ENCODE measurements around the gene SH2B3. TPM values are rescaled to one million over a fixed set of nuclear protein-coding genes. Genes with fewer than 3 reads are reported as not detected.

SH2B3 gene
- total and polyA plus RNA-seq, 2 donors (not counting 3 experiments of a cell fraction or from before 2014, with no cell fraction given), result 63.1 to 97.9 TPM

DNA sequence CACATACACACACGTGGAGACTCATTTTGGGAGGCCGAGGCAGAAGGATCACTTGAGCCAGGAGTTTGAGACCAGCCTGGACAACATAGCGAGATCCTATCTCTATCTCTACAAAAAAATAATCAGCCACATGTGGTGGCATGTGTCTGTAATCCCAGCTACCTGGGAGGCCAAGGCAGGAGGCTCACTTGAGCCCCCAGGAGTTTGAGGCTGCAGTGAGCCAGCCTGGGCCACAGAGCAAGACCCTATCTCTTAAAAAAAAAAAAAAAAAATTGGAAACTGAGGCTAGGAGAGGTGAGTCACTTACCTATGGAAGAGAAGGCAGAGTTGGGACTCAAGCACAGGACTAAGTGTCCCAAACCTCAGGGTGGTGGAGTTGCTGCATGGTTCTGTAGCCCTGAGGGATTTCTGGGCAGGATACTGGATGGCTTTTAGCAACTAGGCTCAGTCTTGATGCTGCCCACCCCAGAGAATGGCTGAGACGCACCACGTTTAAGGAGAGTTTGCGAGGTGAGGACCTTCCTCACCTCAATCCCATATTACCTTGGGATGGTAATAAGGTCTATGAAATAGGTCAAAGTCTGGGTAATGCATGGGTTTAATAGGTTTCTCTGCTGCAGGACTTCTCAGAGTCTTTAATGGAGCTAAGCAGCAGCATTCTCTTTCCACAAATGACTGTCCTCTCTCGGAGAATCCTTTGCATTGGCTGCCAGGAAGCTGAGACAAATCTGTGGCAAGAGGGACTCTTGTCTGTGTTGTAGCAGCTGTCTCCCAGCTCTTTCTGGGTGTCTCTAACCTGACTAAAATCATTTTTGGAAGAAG is 35.6 kb downstream of the SH2B3 start:
- intact Hi-C loops (cut with micrococcal nuclease), result no loop called here

More for the DNA sequence above, 35.6 kb downstream of the SH2B3 start:
- H3K9me3 ChIP-seq (replicated peaks; ENCODE audit: control insufficient read depth, insufficient read depth, low read length), result no peaks in the 10 kb centered on the region
- CTCF ChIA-PET, result interaction anchor here (0.9 to 16.4 kb wide), 5 partner anchors 9 to 43 kb away, joined by 3 to 464 read pairs (median 7); no protein-coding TSS in a partner anchor
- BruUV-seq (replicated peaks), result TSS peak; percentile 5
- no peak overlapping the region for H3K27ac ChIP-seq (ENCODE audit: insufficient read depth, low read depth, low read length)
- H4K20me1 ChIP-seq (replicated peaks; ENCODE audit: control insufficient read depth, extremely low read depth, insufficient read depth, low read length), result no peaks in the 10 kb centered on the region
- no peak overlapping the region for H3K9ac ChIP-seq (replicated peaks; ENCODE audit: extremely low read depth, insufficient read depth, low read length)
- H2AFZ ChIP-seq (ENCODE audit: low read depth, low read length), result no peak overlapping the region
- TF ChIP-seq POLR2A (IDR thresholded peaks at IDR 0.05; ENCODE audit: low read depth, low read length) (no peak), POLR2AphosphoS5 (IDR thresholded peaks at IDR 0.05; ENCODE audit: insufficient read depth, low read depth, low read length) (no peak), FOS (IDR thresholded peaks at IDR 0.05; ENCODE audit: borderline replicate concordance, insufficient read depth, low read length) (no peak), MYC (IDR thresholded peaks at IDR 0.05; ENCODE audit: low read depth, low read length) (no peak), EZH2 (IDR thresholded peaks at IDR 0.05; ENCODE audit: borderline replicate concordance, low read depth, low read length, severe bottlenecking) (no peak), GATA2 (IDR thresholded peaks at IDR 0.05; ENCODE audit: insufficient read depth, insufficient read length, low read depth, low read length) (no peak), JUN (IDR thresholded peaks at IDR 0.05; ENCODE audit: borderline replicate concordance, insufficient read depth, insufficient read length, low read depth) (no peak)
- TF ChIP-seq, protein P1, sequence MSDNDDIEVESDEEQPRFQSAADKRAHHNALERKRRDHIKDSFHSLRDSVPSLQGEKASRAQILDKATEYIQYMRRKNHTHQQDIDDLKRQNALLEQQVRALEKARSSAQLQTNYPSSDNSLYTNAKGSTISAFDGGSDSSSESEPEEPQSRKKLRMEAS (IDR thresholded peaks at IDR 0.05; ENCODE audit: insufficient read depth, insufficient read length), result no peak
- TF ChIP-seq, protein P2, sequence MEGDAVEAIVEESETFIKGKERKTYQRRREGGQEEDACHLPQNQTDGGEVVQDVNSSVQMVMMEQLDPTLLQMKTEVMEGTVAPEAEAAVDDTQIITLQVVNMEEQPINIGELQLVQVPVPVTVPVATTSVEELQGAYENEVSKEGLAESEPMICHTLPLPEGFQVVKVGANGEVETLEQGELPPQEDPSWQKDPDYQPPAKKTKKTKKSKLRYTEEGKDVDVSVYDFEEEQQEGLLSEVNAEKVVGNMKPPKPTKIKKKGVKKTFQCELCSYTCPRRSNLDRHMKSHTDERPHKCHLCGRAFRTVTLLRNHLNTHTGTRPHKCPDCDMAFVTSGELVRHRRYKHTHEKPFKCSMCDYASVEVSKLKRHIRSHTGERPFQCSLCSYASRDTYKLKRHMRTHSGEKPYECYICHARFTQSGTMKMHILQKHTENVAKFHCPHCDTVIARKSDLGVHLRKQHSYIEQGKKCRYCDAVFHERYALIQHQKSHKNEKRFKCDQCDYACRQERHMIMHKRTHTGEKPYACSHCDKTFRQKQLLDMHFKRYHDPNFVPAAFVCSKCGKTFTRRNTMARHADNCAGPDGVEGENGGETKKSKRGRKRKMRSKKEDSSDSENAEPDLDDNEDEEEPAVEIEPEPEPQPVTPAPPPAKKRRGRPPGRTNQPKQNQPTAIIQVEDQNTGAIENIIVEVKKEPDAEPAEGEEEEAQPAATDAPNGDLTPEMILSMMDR (IDR thresholded peaks at IDR 0.05; ENCODE audit: extremely low read depth in 1 of 2, insufficient read depth in 1 of 2, low read depth in 1 of 2, low read length in 2 of 2), result no peak
- dilution Hi-C loops (cut with MboI; ENCODE audit: extremely low pct_ligation_motif_present, low sequenced_read_pairs), result no loop called here
- no peaks in the 10 kb centered on the region for H3K27me3 ChIP-seq (ENCODE audit: control insufficient read depth in 2 of 2, insufficient read depth in 2 of 2, low read length in 2 of 2)
- POLR2A ChIA-PET, result no interaction called here
- H3K36me3 ChIP-seq (ENCODE audit: control insufficient read depth in 2 of 2, extremely low read depth in 1 of 2, insufficient read depth in 2 of 2, low read length in 2 of 2), result peaks cover 0 to 13% of the 10 kb centered on the region in 2 experiments
- peaks cover 75% of the 10 kb centered on the region for H3K4me1 ChIP-seq (ENCODE audit: control insufficient read depth, extremely low read depth, insufficient read depth, low read length)
- no peak overlapping the region for H3K4me3 ChIP-seq (replicated peaks in 1 of 3; ENCODE audit: insufficient read depth in 1 of 3, low read depth in 1 of 3, low read length in 3 of 3)
- H3K9me1 ChIP-seq (replicated peaks; ENCODE audit: control insufficient read depth, extremely low read depth, insufficient read depth, low read length), result no peaks in the 10 kb centered on the region
- FAIRE-seq (peak; percentile 35), DNase-seq (ENCODE audit: low read depth, low spot score) (no peak)
- peaks cover 84% of the 10 kb centered on the region for H3K79me2 ChIP-seq (ENCODE audit: control insufficient read depth, insufficient read depth, low read length)
- H3K4me2 ChIP-seq (ENCODE audit: insufficient read depth, low read length), result no peak overlapping the region

Data from endothelial cell of umbilical vein (primary cell).